Measurements from ENCODE around the gene OPN1SW.

Gene OPN1SW

GRCh38 chr7:128794020-128794419 is 18.4 kb upstream of the OPN1SW start:
- Histone ChIP-seq H3K9ac (ENCODE audit: insufficient read length, low read depth) (no peak overlapping the region), H3K9me3 (ENCODE audit: insufficient read depth, low read length) (no peaks in the 10 kb centered on the region), H3K4me3 (ENCODE audit: insufficient read length, low read depth) (no peak overlapping the region), H3K36me3 (ENCODE audit: insufficient read depth, insufficient read length, low read length) (peaks cover 9% of the 10 kb centered on the region), H3K4me1 (ENCODE audit: insufficient read depth, insufficient read length) (peaks cover 6% of the 10 kb centered on the region), H3K27me3 (ENCODE audit: insufficient read depth, insufficient read length) (peaks cover 14% of the 10 kb centered on the region)
- TF ChIP-seq ZNF274 (IDR thresholded peaks at IDR 0.05; ENCODE audit: low read depth, low read length) (no peak), SUZ12 (IDR thresholded peaks at IDR 0.05; ENCODE audit: extremely low read depth, insufficient read depth, insufficient read length) (no peak), YY1 (IDR thresholded peaks at IDR 0.05; ENCODE audit: insufficient read depth, insufficient read length) (no peak)
- DNase-seq (ENCODE audit: low read depth, low spot score), result no peak

GRCh38 chr7:128793181-128793547 is 17.6 kb upstream of the OPN1SW start:
- no peak for DNase-seq (ENCODE audit: low read depth, low spot score)
- Histone ChIP-seq H3K36me3 (ENCODE audit: insufficient read depth, insufficient read length, low read length) (peaks cover 9% of the 10 kb centered on the region), H3K4me1 (ENCODE audit: insufficient read depth, insufficient read length) (peaks cover 6% of the 10 kb centered on the region), H3K9me3 (ENCODE audit: insufficient read depth, low read length) (no peaks in the 10 kb centered on the region), H3K27me3 (ENCODE audit: insufficient read depth, insufficient read length) (peaks cover 17% of the 10 kb centered on the region), H3K9ac (ENCODE audit: insufficient read length, low read depth) (no peak overlapping the region), H3K4me3 (ENCODE audit: insufficient read length, low read depth) (no peak overlapping the region)
- TF ChIP-seq YY1 (IDR thresholded peaks at IDR 0.05; ENCODE audit: insufficient read depth, insufficient read length) (no peak), ZNF274 (IDR thresholded peaks at IDR 0.05; ENCODE audit: low read depth, low read length) (no peak), SUZ12 (IDR thresholded peaks at IDR 0.05; ENCODE audit: extremely low read depth, insufficient read depth, insufficient read length) (no peak)

- Histone ChIP-seq H3K27me3 (ENCODE audit: insufficient read depth, insufficient read length) (peaks cover 17% of the 10 kb centered on the region), H3K4me1 (ENCODE audit: insufficient read depth, insufficient read length) (peaks cover 6% of the 10 kb centered on the region), H3K36me3 (ENCODE audit: insufficient read depth, insufficient read length, low read length) (peaks cover 9% of the 10 kb centered on the region), H3K9ac (ENCODE audit: insufficient read length, low read depth) (peak overlapping the region; percentile 80), H3K9me3 (ENCODE audit: insufficient read depth, low read length) (no peaks in the 10 kb centered on the region), H3K4me3 (ENCODE audit: insufficient read length, low read depth) (peak overlapping the region; percentile 21)
- no peak for TF ChIP-seq ZNF274 (IDR thresholded peaks at IDR 0.05; ENCODE audit: low read depth, low read length)
- TF ChIP-seq SUZ12 (IDR thresholded peaks at IDR 0.05; ENCODE audit: extremely low read depth, insufficient read depth, insufficient read length), result no peak
- no peak for TF ChIP-seq YY1 (IDR thresholded peaks at IDR 0.05; ENCODE audit: insufficient read depth, insufficient read length)
- no peak for DNase-seq (ENCODE audit: low read depth, low spot score)
Measured at GRCh38 chr7:128792471-128793180, 17.0 kb upstream of the OPN1SW start.

- DNase-seq (ENCODE audit: low read depth, low spot score), result no peak
- no peak for TF ChIP-seq YY1 (IDR thresholded peaks at IDR 0.05; ENCODE audit: insufficient read depth, insufficient read length)
- TF ChIP-seq SUZ12 (IDR thresholded peaks at IDR 0.05; ENCODE audit: extremely low read depth, insufficient read depth, insufficient read length), result no peak
- TF ChIP-seq ZNF274 (IDR thresholded peaks at IDR 0.05; ENCODE audit: low read depth, low read length), result no peak
- H3K4me1 ChIP-seq (ENCODE audit: insufficient read depth, insufficient read length), result peaks cover 6% of the 10 kb centered on the region
- no peaks in the 10 kb centered on the region for H3K9me3 ChIP-seq (ENCODE audit: insufficient read depth, low read length)
- H3K4me3 ChIP-seq (ENCODE audit: insufficient read length, low read depth), result peak overlapping the region; percentile 72
- H3K36me3 ChIP-seq (ENCODE audit: insufficient read depth, insufficient read length, low read length), result peaks cover 9% of the 10 kb centered on the region
- peaks cover 17% of the 10 kb centered on the region for H3K27me3 ChIP-seq (ENCODE audit: insufficient read depth, insufficient read length)
- H3K9ac ChIP-seq (ENCODE audit: insufficient read length, low read depth), result peak overlapping the region; percentile 80
Measured at GRCh38 chr7:128791972-128792327, 16.4 kb upstream of the OPN1SW start.

- H3K9me3 ChIP-seq (ENCODE audit: insufficient read depth, low read length), result no peaks in the 10 kb centered on the region
- peak; percentile 43 for DNase-seq (ENCODE audit: low read depth, low spot score)
- peaks cover 6% of the 10 kb centered on the region for H3K4me1 ChIP-seq (ENCODE audit: insufficient read depth, insufficient read length)
- H3K27me3 ChIP-seq (ENCODE audit: insufficient read depth, insufficient read length), result peaks cover 17% of the 10 kb centered on the region
- H3K4me3 ChIP-seq (ENCODE audit: insufficient read length, low read depth), result peak within 1 kb of the TSS; percentile 72
- TF ChIP-seq ZNF274 (IDR thresholded peaks at IDR 0.05; ENCODE audit: low read depth, low read length) (no peak), SUZ12 (IDR thresholded peaks at IDR 0.05; ENCODE audit: extremely low read depth, insufficient read depth, insufficient read length) (no peak), YY1 (IDR thresholded peaks at IDR 0.05; ENCODE audit: insufficient read depth, insufficient read length) (no peak)
- peak within 1 kb of the TSS; percentile 80 for H3K9ac ChIP-seq (ENCODE audit: insufficient read length, low read depth)
- H3K36me3 ChIP-seq (ENCODE audit: insufficient read depth, insufficient read length, low read length), result peaks cover 9% of the 10 kb centered on the region
Measured at GRCh38 chr7:128791121-128791971, 15.8 kb upstream of the OPN1SW start, which contains the start of gene CCDC136. CCDC136 (plus strand) TSS chr7:128791968; CDS start chr7:128792412, 444 bp downstream.

- H3K4me1 ChIP-seq (ENCODE audit: insufficient read depth, insufficient read length), result peaks cover 6% of the 10 kb centered on the region
- no peaks in the 10 kb centered on the region for H3K9me3 ChIP-seq (ENCODE audit: insufficient read depth, low read length)
- H3K36me3 ChIP-seq (ENCODE audit: insufficient read depth, insufficient read length, low read length), result peaks cover 9% of the 10 kb centered on the region
- H3K9ac ChIP-seq (ENCODE audit: insufficient read length, low read depth), result peak overlapping the region; percentile 77
- DNase-seq (ENCODE audit: low read depth, low spot score), result no peak
- H3K4me3 ChIP-seq (ENCODE audit: insufficient read length, low read depth), result peak overlapping the region; percentile 72
- TF ChIP-seq SUZ12 (IDR thresholded peaks at IDR 0.05; ENCODE audit: extremely low read depth, insufficient read depth, insufficient read length) (no peak), YY1 (IDR thresholded peaks at IDR 0.05; ENCODE audit: insufficient read depth, insufficient read length) (no peak), ZNF274 (IDR thresholded peaks at IDR 0.05; ENCODE audit: low read depth, low read length) (no peak)
- H3K27me3 ChIP-seq (ENCODE audit: insufficient read depth, insufficient read length), result peaks cover 17% of the 10 kb centered on the region
Measured at GRCh38 chr7:128790315-128791041, 14.9 kb upstream of the OPN1SW start.

Data from NT2/D1 (cell line).